GM12801 (cell line): ENCODE measurements around the gene OTOG.

Experiments
- TF ChIP-seq, protein P1 (sequence below): IDR thresholded peaks from one replicate; pipeline ENCODE4 v1.5.1; 2011; ENCODE audit warnings: control low read depth; ENCODE audit not compliant: insufficient read length; ENCODE audit errors: extremely low read depth

Gene OTOG

DNA sequence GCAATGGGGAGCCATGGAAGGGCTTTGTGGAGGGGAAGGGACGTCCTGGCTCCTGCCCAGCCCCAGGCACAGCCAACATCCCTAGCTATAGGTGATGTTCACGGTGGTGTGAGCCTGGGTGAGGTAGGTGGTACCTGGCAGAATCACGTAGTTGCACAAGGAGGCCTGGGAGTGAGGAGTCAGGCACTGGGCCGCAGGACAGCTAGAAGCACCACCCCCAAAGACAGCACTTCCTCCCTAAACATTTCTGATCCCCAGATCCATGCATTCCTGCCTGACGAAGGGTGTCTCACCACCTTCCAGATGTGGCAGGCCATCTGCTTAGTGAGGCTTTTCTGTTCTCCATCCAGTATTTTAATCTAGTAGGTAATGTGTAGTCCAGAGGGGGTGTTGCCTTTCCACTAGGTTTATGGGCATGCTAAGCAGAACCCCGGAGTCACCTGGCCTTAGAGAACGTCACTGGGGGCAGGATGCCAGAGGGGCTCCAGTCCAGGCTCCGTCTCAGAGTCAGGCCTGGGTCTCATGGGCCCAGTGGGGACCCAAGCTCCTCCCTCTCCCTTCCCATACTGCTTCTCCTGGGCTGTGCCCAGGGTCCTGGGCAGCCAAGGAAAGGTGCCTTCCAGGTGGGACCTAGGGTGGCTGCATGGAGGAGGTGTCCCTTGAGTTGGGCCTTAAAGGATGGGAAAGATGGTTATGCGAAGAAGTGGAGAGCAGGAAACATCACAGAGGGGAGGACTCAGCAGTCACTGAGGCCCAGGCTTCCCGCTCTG is 56.2 kb downstream of the OTOG start:
- TF ChIP-seq, protein P1, sequence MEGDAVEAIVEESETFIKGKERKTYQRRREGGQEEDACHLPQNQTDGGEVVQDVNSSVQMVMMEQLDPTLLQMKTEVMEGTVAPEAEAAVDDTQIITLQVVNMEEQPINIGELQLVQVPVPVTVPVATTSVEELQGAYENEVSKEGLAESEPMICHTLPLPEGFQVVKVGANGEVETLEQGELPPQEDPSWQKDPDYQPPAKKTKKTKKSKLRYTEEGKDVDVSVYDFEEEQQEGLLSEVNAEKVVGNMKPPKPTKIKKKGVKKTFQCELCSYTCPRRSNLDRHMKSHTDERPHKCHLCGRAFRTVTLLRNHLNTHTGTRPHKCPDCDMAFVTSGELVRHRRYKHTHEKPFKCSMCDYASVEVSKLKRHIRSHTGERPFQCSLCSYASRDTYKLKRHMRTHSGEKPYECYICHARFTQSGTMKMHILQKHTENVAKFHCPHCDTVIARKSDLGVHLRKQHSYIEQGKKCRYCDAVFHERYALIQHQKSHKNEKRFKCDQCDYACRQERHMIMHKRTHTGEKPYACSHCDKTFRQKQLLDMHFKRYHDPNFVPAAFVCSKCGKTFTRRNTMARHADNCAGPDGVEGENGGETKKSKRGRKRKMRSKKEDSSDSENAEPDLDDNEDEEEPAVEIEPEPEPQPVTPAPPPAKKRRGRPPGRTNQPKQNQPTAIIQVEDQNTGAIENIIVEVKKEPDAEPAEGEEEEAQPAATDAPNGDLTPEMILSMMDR: no peak

DNA sequence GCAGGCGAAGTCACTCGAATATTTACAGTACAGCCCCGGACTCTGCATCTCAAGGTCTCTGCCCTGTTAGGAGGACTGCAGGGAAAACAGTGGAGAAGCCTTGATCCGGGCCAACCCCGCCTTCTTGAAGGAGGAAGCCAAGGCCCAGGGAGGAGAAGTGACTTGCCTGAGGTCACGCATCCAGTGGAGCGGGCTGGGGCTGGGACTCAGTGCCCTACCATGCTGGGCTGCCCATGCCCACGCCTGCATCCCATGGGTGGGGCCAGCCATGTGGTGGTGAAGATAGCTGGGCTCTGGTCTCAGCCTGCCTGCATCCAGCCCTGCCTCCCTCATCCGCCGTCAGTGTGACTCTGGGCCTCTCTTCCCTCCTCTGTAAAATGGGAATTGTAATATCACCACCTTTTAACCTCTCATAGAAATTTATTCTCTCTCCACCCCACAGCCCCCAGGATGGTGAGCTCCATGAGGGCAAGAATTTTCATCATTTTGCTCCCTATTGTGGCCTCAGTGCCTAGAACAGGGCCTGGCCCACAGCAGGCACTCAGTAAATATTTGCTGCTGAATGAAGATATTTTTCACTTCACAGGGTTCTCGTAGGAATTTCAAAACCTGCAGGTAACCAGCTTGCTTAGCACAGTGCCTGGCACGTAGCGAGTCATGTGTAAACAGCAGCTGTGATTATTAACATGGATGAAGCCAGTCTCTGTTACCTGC is 57.3 kb downstream of the OTOG start:
- TF ChIP-seq, protein P1: no peak

DNA sequence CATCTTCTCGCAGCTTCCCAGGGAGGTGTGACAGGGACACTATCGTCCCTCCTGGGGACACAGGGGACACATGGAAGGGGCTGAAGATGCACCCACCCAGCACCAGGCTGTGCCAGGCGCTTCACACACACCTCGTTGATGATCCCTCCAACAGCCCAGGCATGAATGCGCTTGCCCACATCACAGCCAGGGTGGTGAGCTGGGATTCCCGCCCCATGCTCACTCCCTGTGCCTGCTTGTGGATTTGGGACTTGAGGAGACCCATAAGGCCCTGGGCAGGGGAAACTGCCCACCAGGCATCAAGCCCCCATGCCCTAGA is 57.8 kb downstream of the OTOG start:
- TF ChIP-seq, protein P1: no peak

DNA sequence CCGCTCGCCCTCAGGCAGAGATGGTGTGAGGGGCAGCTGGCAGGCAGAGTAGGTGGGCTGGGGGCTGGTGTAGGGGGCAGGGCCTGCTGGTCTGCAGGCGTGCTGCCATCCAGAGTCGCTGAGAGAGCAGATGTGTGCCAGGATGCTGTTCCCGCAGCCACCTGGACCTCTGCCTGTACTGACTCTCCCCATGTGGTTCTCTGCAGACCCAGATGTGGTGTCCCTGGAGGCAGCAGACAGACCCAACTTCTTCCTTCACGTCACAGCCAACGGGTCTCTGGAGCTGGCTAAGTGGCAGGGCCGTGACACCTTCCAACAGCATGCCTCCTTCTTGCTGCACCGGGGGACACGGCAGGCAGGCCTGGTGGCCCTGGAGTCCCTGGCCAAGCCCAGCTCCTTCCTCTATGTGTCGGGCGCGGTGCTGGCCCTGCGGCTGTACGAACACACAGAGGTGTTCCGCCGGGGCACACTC is 58.6 kb downstream of the OTOG start:
- TF ChIP-seq, protein P1: no peak

DNA sequence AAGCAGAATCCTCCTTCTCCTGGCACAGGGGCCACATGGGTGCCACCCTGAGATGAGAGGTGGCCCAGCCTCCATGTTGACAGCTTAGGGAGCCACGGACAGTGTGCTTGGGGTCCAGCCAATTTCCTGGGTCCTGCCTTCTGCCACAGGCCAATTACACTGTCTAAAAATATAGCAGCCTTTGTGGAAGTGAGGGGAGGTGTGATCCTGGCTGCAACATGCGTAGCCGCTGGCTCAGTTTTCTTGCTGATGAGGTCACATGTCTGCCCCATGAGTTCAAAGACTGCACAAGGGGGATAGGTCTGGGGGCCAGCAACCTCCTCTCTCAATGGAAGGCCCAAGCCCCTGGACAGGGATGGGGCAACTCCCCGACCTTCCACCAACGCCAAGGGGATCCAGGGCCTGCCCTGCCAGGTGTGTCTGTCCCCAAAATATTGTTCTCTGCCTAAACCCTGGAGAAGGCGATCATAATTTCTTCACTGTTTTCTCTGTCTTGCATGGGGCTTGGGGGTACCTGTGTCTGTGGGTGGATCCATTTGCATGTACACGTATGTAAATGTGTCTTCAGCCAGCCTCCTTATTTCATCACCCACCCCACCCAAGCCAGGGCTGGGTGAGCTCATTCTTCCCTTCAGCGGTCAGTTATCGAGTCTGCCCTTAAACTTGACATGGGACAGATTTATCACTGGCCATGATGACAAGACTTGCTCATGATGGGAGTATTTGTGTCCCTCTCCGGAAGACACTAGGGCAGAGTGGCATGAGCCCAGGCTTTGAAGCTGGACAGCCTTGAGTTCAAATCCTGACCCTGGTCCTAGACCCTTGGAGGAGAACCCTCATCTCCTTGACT is 59.4 kb downstream of the OTOG start:
- TF ChIP-seq, protein P1: no peak

DNA sequence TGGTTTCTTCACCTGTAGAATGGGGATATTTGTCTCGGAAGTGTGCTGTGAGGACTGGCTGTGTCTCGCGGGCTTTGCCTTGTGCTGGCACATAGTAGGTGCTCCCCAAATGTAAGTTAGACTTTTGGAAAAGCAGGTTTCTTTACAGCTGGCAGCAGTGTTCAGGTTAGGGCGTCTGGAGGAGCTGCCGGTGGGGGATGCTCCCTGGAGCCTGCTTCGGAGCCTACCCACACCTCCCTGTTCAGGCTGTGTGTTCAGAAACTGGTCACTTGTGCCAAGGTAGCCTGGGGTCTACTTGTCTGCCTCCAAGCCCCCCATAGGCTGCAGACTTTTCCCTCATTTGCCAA is 60.0 kb downstream of the OTOG start:
- TF ChIP-seq, protein P1: no peak
